IPS DF 19.7 (cell line): Measurements from ENCODE around the gene AREL1.
"Not testable (repeated sequence)": the region's sequence is repeated elsewhere in the genome, so short reads cannot be mapped to it uniquely, and the experiment has no call there.

Experiments
- DNase-seq: peaks from one replicate; pipeline ENCODE4 v3.0.0-alpha.2; 2013; ENCODE audit warnings: low read depth, low spot score

AREL1 gene, protein sequence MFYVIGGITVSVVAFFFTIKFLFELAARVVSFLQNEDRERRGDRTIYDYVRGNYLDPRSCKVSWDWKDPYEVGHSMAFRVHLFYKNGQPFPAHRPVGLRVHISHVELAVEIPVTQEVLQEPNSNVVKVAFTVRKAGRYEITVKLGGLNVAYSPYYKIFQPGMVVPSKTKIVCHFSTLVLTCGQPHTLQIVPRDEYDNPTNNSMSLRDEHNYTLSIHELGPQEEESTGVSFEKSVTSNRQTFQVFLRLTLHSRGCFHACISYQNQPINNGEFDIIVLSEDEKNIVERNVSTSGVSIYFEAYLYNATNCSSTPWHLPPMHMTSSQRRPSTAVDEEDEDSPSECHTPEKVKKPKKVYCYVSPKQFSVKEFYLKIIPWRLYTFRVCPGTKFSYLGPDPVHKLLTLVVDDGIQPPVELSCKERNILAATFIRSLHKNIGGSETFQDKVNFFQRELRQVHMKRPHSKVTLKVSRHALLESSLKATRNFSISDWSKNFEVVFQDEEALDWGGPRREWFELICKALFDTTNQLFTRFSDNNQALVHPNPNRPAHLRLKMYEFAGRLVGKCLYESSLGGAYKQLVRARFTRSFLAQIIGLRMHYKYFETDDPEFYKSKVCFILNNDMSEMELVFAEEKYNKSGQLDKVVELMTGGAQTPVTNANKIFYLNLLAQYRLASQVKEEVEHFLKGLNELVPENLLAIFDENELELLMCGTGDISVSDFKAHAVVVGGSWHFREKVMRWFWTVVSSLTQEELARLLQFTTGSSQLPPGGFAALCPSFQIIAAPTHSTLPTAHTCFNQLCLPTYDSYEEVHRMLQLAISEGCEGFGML

DNA sequence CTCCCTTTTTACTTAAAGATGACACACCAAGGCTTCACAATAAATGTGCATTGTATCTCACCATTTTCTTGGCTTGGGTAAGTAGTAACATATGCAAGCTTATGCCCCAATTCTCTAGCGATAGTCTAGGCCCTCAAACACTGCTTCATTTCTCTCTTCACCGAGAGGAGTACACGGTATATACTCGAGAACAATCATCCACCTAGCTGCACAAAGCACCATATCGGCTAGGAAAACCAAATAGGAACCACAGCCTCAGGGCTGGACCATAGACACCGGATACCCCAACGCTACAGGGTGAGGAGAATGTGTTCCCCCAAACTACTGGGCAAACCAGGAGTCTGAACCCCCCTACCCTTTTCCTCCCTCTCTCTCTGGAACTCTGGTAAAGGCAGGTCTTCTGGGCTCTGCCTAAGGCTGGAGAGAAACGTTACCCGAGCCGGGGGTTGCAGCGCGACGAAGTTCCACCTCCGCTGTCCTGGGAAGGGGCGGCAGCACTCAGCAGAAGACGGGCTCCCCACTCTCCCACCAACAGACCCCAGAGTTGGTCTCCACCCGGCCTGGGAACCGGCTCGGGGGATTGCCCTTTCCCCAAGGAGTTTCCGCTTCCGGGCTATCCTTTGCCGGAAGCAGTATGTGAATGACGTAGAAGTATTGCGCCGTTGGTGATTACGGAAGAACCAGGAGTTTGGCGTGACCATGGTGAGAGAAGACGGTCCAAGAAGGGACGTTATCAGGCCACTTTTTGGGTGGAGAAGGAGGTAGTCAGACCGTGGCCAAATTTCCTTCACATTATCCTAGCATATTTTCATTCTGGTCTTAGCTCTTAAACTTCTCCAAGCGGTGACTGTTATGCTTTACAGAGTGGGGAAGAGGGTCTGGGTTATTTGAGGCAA lies at the start of gene AREL1, which contains the start of gene FCF1:
Gene AREL1 (minus strand): TSS at position 582 of the 896 bp plus-strand sequence. CDS start 27,465 bp downstream, outside the sequence.
Gene FCF1 (plus strand): TSS at position 646 of the 896 bp plus-strand sequence. CDS start 54 bp downstream, at position 700.
- DNase-seq = peak; percentile 76

DNA sequence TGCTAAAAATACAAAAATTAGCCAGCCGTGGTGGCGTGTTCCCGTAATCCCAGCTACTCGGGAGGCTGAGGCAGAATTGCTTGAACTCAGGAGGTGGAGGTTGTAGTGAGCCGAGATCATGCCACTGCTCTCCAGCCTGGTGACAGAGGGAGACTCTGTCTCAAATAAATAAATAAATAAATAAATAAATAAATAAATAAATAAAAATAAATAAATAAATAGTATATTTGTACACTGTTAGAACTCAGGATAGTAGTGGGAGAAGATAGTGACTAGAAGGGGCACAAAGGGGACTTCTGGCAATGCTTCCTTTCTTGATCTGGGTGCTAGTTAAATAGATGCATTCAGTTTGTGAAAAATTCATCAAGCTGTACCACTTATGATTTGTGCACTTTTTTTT lies 45.6 kb upstream of the AREL1 start:
- DNase-seq = not testable (repeated sequence)

DNA sequence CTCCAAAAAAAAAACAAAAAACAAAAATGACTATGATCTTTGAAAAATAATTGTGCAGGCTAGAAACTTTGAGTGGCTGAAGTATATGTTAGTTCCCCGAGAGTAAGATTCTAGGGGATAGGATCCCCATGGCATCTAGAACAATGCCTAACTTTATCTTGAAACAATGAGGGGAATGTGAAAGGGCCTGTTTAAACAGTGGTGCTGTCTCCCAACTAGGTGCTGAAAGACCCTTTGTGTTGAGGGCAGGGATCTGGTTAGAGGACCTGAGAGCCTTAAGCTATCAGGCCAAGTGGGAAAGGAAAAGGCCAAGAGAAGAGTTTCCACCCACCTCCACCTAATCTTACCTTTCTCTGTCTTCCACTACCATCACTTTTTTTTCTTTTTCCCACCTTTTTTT lies 43.4 kb upstream of the AREL1 start:
- DNase-seq = no peak

DNA sequence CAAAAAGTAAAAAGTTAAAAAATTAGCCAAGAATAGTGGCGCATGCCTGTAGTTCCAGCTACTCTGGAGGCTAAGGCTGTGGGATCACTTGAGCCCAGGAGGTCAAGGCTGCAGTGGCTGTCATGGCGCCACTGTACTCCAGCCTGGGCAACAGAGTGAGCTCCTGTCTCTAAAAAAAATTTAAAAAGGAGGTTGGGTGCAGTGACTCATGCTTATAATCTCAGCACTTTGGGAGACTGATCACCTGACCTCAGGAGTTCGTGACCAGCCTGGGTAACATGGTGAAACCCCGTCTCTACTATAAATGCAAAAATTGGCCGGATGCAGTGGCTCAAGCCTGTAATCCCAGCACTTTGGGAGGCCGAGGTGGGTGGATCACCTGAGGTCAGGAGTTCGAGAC lies 42.0 kb upstream of the AREL1 start:
- no peak for DNase-seq

GRCh38 chr14:74754157-74754556 lies 41.3 kb upstream of the AREL1 start:
- DNase-seq = no peak

DNA sequence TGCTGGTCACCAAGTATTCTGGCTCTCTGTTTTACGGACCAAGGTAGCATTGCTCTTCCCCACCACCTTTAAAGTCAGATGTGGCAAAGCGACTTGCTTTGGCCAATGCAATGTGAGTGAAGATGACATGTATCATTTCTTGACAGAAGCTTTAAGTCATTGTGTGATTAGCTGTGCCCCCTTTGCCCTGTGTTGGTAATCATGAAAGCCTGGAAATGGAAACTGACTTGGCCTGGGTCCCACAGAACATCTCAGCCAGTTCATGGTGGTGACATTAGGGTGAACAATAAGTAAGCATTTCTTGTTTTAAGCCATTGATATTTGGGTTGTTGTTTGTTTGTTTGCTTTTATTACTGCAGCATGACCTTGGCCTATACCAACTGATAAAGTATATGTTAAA lies 34.4 kb upstream of the AREL1 start:
- no peak for DNase-seq

DNA sequence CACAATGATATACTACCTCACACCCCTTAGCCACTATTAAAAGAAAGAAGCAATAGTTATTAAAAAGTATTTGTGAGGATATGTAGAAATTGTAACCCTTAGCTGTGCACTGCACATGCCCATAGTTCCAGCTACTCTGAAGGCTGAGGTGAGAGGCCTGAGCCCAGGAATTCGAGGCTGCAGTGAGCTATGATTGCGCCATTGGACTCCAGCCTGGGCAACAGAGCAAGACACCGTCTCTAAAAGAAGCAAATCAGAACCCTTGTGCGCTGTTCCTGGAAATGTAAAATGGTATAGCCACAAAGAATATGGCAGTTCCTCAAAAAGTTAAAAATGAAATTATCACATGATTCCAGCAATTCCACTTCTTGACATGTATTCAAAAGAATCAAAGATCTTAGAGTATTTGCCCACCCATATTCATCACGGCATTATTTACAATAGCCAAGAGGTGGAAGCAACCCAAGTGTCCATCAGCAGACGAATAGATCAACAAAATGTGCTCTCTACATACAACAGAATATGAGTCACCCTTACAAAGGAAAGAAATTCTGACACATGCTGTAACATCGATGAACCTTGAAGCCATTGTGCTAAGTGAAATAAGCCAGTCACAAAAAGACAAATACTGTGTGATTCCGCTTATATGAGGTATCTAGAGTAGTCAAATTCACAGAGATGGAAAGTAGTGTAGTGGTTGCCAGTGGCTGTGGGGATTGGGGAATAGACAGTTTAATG lies 26.6 kb upstream of the AREL1 start:
- no peak for DNase-seq

DNA sequence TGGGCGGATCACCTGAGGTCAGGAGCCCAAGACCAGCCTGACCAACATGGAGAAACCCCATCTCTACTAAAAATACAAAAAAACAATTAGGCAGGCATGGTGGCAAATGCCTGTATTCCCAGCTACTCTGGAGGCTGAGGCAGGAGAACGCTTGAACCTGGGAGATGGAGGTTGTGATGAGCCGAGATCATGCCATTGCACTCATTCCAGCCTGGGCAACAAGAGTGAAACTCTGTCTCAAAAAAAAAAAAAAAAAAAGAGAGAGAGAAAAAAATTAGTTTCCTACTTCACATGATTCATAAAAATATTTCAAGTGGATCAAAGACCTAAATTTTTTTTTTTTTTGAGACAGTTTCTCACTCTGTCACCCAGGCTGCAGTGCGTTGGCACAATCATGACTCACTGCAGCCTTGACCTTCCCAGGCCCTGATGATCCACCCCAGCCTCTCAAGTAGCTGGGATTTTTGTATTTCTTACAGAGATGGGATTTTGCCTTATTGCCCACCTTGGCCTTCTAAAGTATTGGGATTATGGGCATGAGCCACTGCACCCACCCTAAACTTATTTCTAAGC lies 25.0 kb upstream of the AREL1 start:
- no peak for DNase-seq

GRCh38 chr14:74735125-74735524 lies 22.2 kb upstream of the AREL1 start:
- no peak for DNase-seq

- no peak for DNase-seq
These were observed 20.3 kb upstream of the AREL1 start for GRCh38 chr14:74733221-74733620.

GRCh38 chr14:74732387-74732786 lies 19.5 kb upstream of the AREL1 start:
- DNase-seq = no peak

- DNase-seq = no peak
These were observed 10.3 kb upstream of the AREL1 start for GRCh38 chr14:74723134-74723533.

DNA sequence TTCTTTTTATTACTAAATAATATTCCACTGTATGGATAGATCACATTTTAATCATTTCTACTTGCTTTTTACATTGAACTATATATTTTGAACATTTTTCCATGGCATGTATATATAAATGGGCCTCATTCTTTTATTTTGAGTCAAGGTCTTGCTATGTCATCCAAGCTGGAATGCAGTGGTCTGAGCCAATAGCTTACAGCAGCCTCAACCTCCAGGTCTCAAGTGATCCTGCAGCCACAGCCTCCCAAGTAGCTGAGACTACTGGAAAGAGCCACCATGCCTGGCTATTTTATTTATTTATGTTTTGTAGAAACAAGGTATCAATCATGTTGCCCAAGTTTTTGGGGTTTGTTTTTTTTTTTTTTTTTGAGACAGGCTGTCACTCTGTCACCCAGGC lies 7.6 kb upstream of the AREL1 start:
- DNase-seq = no peak

GRCh38 chr14:74713395-74713735 lies 485 bp upstream of the AREL1 start:
- DNase-seq = no peak

GRCh38 chr14:74711651-74712050 lies 1.2 kb downstream of the AREL1 start:
- no peak for DNase-seq

DNA sequence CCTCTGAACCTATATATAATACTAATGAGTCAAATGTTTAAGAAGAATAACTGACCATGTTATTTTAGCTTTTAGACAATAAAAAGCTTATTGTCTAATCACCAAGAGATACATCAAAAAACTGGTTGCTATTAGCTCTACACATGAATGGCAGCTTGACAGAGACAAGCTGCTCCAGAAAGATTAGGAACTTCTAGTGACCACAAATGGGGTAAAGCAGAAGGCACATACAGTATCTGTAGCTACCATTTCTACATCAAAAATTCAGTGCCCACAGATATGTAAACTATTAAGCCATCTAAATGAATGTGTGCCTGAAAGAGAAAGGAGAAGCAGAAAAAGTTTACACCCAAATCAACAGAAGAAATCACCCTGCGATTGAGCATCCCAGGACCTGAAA lies 2.4 kb downstream of the AREL1 start:
- DNase-seq = no peak

GRCh38 chr14:74705613-74706500 lies 7.0 kb downstream of the AREL1 start:
- no peak for DNase-seq

GRCh38 chr14:74704656-74705055 lies 8.2 kb downstream of the AREL1 start:
- no peak for DNase-seq

DNA sequence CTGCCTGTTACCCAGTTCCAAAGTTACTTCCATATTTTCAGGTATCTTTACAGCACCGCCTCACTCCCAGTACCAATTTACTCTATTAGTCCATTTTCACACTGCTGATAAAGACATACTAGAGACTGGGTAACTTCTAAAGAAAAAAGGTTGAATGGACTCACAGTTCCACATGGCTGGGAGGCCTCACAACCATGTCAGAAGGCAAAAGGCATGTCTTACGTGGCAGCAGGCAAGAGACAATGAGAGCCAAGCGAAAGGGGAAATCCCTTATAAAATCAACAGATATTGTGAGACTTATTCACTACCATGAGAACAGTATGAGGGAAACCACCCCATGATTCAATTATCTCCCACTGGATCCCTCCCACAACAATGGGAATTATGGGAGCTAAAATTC lies 9.8 kb downstream of the AREL1 start:
- DNase-seq = no peak

GRCh38 chr14:74702293-74702692 lies 10.6 kb downstream of the AREL1 start:
- no peak for DNase-seq
